Germinal center (tissue), 1 donor: ENCODE measurements around the gene FGF18.

Experiments used
- DNase-seq: peaks from one replicate; pipeline ENCODE4 v3.0.0; 2012; ENCODE audit warnings: mixed read lengths, low spot score

The FGF18 gene

DNA sequence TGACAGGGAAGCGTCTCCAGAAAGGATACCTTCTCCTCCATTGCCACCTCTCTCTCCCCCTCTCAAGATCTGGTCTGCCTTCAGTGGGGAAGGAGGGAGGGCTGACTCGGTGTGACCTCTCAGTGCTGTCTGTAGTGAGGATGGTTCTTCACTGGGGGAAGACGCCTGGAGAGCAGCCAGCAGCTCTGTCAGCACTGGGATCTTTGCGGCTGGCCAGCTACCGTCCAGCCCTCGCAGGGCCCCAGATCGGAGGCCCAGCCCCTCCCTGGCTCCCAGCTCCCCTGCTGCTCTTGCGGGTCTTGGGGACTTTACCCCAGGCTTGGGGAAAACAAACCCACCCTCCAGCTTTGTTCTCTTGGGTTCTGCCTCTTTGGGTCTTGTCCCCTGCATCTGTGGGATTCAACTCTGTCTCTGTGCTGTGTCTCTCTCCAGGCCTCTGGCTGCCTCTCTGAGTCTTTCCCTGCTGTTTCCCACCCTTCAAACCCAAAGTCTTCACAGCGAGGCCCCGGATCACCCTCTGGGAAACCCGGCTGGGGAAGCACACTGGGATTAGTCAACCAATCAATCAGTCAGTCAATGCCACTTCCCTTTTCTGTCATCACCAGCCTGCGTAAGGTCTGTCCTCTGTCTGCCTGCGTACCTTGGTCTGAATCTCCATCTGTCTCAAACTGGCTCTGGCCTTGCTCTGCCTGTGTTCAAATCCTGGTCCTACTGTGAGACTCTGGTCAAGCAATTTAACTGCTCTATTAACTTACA is 23.0 kb downstream of the FGF18 start:
- DNase-seq = no peak

- DNase-seq = no peak
Measured at GRCh38 chr5:171444582-171444981, 25.1 kb downstream of the FGF18 start.

- no peak for DNase-seq
Measured at GRCh38 chr5:171445644-171446516, 26.4 kb downstream of the FGF18 start.

- DNase-seq = no peak
Measured at GRCh38 chr5:171447226-171447625, 27.8 kb downstream of the FGF18 start.

DNA sequence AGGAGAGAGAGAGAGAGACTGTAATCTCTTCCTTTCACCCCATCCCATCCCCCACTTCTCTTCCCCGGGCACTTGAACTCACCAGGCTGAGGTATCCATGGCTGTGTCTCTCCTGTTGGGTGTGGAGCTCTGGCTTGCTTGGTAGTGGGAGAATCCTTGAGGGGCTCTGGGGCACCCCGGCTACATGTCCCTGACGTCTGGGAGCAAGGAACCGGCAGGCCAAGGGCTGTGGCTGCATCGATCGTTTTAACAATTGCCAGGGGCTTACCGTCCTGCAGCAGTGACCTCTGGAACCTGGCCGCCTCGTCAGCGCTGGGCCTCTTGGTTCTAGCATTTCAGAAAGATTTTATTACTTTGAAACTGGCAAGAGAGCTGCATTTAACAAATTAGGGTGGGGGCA is 30.0 kb downstream of the FGF18 start:
- DNase-seq = no peak

DNA sequence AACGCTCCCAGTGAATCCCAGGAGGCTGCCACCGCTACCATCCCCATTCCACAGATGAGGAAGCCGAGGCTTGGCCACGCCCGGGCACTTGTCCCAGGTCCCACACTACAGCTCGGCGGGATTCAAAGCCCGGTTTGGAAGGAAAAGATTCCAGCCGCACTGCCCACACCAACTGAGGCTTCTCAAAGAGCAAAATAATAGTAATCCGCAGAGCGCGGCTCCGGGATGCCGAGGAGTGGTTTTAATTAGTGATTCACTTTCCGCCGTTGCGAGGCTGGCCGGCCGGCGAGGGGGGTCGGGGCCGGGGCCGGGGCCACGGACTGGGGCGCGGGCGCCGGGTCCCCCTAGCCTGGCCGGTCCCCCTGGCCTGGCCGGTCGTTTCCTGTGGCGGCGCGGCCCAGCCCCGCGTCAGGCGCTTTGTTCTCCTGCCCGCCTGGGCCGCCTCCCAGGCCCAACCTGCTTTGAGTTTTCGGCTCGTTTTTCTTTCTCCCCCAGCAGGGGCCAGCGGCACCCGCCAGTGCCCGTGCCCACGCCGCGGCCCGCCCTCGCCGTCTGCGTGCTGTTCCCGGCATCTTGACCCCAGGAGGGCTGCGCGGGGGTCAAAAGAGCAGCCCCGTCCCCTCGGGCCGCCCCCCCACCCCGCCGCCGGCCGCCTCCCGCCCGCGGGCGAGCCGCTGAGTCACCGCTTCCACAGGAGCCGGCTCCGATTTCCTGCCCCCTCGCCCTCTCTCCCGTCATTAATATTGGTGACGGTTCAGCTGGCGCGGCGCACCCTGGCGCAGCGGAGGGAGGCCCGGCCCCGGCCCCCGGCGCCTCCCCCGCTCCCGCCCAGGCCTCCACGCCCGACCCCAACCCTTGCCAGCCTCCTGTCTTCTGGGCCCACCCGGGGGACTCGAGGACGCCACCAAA is 31.2 kb downstream of the FGF18 start:
- no peak for DNase-seq

DNA sequence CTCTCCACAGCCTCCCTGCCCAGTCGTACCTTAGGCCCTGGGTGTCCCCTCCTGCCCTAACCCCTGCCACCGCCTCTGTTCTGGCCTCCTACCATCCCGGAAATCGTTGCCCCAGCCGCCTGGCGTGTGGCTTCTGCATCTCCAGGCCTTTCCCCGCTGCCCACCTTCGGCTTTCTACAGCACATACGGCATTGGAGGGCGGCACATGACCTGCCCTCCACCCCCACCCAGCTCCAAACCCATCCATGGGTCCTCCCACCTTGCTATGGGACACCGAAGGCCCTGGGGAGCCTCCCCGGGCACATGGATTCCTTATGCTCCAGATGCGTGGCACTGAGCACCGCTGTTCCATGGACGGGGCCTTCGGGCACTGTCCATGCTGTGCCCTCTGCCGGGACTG is 32.0 kb downstream of the FGF18 start:
- no peak for DNase-seq

GRCh38 chr5:171453056-171453725 is 33.7 kb downstream of the FGF18 start:
- DNase-seq = no peak

DNA sequence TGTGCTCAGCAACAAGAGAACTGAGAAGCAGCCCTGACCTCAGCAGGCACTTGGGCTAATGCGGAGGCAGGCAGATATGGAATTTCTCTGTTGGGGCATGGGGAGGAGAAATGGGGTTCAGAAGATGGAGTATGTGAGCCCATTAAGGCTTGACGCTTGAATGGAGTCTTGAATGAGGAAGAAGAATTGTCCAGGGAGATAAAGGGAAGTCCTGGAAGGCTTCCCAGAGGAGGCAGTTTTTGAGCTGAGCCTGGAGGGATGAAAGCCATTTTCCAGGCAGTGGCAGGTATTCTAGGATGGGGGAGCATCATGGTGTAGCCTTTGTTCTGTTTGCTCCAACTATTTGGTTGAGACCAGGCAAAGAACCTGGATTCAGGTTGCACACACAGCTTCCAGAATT is 34.5 kb downstream of the FGF18 start:
- DNase-seq = no peak

GRCh38 chr5:171454549-171454948 is 35.1 kb downstream of the FGF18 start:
- no peak for DNase-seq

GRCh38 chr5:171455522-171455921 is 36.1 kb downstream of the FGF18 start:
- no peak for DNase-seq

- no peak for DNase-seq
Measured at GRCh38 chr5:171457208-171457981, 37.9 kb downstream of the FGF18 start.

DNA sequence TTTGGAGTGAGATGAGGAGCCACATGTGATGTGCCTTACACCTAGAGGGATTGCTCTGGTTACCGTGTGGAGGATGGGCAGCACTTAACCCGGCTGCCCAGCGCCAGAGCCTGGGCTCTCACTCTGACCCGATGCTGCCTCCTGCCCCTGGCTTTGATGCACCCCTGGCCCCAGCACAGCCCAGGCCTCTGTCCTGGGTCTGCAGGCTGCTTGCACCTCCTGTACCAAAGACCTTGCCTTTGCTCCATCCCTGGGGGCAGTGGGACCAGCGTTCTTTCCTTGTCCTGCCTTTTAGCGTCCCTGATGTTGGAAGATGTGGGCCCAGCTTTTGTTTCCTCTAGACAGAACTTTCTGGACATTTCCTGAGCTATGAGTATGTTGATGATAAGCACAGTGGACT is 40.4 kb downstream of the FGF18 start:
- no peak for DNase-seq

- no peak for DNase-seq
Measured at GRCh38 chr5:171462136-171462927, 42.9 kb downstream of the FGF18 start.

GRCh38 chr5:171462928-171463861 is 43.7 kb downstream of the FGF18 start:
- DNase-seq = no peak

DNA sequence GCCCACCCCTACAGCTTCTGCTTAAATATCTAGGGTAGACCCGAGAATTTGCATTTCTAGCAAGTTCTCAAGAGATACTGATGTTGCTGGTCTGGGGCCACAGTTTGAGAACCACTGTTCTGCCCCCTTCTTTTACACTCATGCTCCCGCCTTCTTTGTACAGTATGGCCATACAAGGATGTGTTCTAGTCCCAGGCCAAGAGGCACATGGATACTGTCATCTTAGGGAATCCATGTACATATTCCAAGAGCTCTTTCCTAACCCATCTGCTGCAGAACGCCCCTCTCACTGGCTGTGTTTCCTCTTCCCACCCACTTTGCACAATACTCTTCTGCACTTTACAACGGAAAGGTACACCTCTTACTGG is 44.4 kb downstream of the FGF18 start:
- no peak for DNase-seq

- no peak for DNase-seq
Measured at GRCh38 chr5:171464829-171465228, 45.4 kb downstream of the FGF18 start.

DNA sequence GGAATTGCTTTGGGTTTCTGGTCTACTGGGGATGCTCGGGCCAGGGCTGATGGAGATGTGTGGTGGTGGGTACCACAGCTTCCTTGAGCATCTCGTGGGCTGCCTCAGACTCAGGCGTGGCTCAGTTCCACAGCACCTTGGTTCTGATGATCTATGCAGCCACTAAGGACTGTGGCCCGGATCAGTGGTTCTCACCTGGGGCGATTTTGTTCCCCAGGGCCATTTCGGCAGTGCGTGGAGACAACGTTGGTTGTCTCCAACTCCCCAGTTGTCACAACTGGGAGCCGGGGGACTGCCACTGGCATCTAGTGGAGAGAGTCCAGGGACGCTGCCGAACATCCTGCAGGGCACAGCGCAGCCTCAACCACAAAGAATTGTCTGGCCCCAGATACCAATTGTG is 47.7 kb downstream of the FGF18 start:
- no peak for DNase-seq

DNA sequence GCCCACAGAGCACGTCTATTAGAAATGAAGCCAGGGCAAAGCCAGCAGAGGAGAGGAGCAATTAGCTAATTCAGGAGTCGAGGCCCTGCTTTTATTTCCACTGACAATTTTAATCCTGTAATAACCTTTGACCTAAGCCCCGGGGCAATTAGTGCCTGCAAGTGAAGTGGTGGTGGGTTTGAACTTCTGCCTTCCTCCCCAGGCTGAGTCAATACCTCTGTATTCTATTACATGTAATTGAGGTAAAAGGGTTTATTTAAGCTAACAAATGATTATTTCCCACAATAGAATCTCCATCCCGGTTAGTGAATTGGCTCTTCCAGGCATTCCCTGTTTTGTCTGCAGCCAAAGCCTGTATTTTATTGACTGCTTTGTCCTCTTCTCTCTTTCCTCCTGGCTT is 49.9 kb downstream of the FGF18 start:
- no peak for DNase-seq
